Measurements from ENCODE around the gene PODN.

DNA sequence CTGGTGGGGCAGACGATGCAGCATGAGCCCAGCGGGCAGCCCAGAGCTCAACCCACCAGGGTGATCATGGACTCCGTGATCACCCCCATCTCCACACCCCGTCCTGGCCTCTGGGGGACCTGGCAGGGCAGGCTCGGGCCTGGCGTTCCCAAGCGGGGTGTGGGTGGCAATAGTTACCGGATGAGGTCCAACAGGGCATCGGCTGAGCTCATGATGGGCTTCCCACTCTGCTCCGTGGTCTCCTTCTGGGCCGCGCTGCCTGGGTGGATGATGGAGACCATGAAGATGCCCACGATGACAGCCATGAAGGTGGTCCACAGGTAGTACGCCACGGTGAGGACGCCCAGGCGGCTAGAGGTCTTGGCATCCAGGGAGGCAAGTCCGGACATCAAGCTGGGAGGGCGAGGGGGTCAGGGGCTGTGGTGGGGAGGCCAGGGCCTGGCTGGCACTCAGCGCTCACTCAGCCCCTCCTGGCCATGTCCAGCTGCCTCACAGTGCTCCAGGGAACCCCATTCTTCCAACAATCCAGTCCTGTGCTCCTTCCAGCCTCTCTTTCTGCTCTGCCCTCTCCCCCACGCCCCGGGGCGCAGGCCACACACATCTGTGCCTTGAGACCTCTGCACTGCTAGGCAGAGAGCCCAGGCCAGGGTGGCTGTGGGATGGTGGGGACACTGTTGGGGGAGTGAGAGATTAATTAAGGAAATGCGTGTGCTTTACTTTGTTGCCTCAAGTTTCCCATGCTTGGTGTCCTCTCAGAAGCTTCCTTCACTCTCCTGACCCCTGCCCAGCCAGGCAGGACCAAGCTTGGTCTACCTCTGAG, 52.8 kb downstream of the PODN start:
- TF ChIP-seq, protein P1, sequence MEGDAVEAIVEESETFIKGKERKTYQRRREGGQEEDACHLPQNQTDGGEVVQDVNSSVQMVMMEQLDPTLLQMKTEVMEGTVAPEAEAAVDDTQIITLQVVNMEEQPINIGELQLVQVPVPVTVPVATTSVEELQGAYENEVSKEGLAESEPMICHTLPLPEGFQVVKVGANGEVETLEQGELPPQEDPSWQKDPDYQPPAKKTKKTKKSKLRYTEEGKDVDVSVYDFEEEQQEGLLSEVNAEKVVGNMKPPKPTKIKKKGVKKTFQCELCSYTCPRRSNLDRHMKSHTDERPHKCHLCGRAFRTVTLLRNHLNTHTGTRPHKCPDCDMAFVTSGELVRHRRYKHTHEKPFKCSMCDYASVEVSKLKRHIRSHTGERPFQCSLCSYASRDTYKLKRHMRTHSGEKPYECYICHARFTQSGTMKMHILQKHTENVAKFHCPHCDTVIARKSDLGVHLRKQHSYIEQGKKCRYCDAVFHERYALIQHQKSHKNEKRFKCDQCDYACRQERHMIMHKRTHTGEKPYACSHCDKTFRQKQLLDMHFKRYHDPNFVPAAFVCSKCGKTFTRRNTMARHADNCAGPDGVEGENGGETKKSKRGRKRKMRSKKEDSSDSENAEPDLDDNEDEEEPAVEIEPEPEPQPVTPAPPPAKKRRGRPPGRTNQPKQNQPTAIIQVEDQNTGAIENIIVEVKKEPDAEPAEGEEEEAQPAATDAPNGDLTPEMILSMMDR (IDR thresholded peaks at IDR 0.05; ENCODE audit: insufficient read depth, low read length): no peak
- no peak for TF ChIP-seq POLR2AphosphoS5 (IDR thresholded peaks at IDR 0.05; ENCODE audit: low read depth)
- TF ChIP-seq, protein P2, sequence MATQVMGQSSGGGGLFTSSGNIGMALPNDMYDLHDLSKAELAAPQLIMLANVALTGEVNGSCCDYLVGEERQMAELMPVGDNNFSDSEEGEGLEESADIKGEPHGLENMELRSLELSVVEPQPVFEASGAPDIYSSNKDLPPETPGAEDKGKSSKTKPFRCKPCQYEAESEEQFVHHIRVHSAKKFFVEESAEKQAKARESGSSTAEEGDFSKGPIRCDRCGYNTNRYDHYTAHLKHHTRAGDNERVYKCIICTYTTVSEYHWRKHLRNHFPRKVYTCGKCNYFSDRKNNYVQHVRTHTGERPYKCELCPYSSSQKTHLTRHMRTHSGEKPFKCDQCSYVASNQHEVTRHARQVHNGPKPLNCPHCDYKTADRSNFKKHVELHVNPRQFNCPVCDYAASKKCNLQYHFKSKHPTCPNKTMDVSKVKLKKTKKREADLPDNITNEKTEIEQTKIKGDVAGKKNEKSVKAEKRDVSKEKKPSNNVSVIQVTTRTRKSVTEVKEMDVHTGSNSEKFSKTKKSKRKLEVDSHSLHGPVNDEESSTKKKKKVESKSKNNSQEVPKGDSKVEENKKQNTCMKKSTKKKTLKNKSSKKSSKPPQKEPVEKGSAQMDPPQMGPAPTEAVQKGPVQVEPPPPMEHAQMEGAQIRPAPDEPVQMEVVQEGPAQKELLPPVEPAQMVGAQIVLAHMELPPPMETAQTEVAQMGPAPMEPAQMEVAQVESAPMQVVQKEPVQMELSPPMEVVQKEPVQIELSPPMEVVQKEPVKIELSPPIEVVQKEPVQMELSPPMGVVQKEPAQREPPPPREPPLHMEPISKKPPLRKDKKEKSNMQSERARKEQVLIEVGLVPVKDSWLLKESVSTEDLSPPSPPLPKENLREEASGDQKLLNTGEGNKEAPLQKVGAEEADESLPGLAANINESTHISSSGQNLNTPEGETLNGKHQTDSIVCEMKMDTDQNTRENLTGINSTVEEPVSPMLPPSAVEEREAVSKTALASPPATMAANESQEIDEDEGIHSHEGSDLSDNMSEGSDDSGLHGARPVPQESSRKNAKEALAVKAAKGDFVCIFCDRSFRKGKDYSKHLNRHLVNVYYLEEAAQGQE (IDR thresholded peaks at IDR 0.05; ENCODE audit: insufficient replicate concordance, low read depth): no peak

Data from HL-60 (cell line).